Neural progenitor cell (in vitro differentiated cells): ENCODE data around the gene RGS10.
"Not testable (repeated sequence)": the region's sequence is repeated elsewhere in the genome, so short reads cannot be mapped to it uniquely, and the experiment has no call there.

Source experiments
- CTCF ChIP-seq: fragments of 200-600 bp; sonication (generic); IDR thresholded peaks from 2 replicates; pipeline ENCODE4 v1.5.1; 2017; ENCODE audit warnings: antibody characterized with exemption, mild to moderate bottlenecking
- EZH2 ChIP-seq: fragments of 200-600 bp; sonication (generic); IDR thresholded peaks from 2 replicates; pipeline ENCODE4 v1.6.1; 2017; ENCODE audit warnings: antibody characterized with exemption, mild to moderate bottlenecking, moderate library complexity

- not testable (repeated sequence) for TF ChIP-seq CTCF, EZH2
Measured at GRCh38 chr10:119528663-119529237, 13.8 kb downstream of the RGS10 start.
